ENCODE results near the gene STIMATE. TPM values are rescaled to one million over a fixed set of nuclear protein-coding genes. Genes with fewer than 3 reads are reported as not detected.

The STIMATE gene
- total RNA-seq, 2 donors from 2014 or later: 7.2 to 20.5 TPM

- DNase-seq (ENCODE audit: low spot score): no peak
- 87% methylated on average over 5 of the region's 5 CpGs for WGBS
- Histone ChIP-seq H3K4me3 (no peak overlapping the region), H3K4me1 (replicated peaks) (no peaks in the 10 kb centered on the region), H3K27ac (no peak overlapping the region), H3K9me3 (no peaks in the 10 kb centered on the region), H3K27me3 (replicated peaks; ENCODE audit: insufficient read depth) (no peaks in the 10 kb centered on the region), H3K36me3 (no peaks in the 10 kb centered on the region)
- TF ChIP-seq POLR2AphosphoS5 (IDR thresholded peaks at IDR 0.05) (no peak), POLR2A (IDR thresholded peaks at IDR 0.05) (no peak), CTCF (IDR thresholded peaks at IDR 0.05) (no peak)
- intact Hi-C loops (cut with DNase I): no loop called here
These were observed 75.0 kb downstream of the STIMATE start for GRCh38 chr3:52822363-52822762.

GRCh38 chr3:52820736-52821135, 76.6 kb downstream of the STIMATE start:
- H3K4me1 ChIP-seq (replicated peaks): no peaks in the 10 kb centered on the region
- intact Hi-C loops (cut with DNase I): no loop called here

GRCh38 chr3:52819936-52820335, 77.4 kb downstream of the STIMATE start:
- no peaks in the 10 kb centered on the region for H3K4me1 ChIP-seq (replicated peaks)
- no peak overlapping the region for H3K4me3 ChIP-seq
- WGBS: 80% methylated on average over 2 of the region's 2 CpGs
- TF ChIP-seq CTCF (IDR thresholded peaks at IDR 0.05) (no peak), POLR2A (IDR thresholded peaks at IDR 0.05) (no peak), POLR2AphosphoS5 (IDR thresholded peaks at IDR 0.05) (no peak)
- H3K9me3 ChIP-seq: no peaks in the 10 kb centered on the region
- H3K27me3 ChIP-seq (replicated peaks; ENCODE audit: insufficient read depth): no peaks in the 10 kb centered on the region
- no peak for DNase-seq (ENCODE audit: low spot score)
- H3K36me3 ChIP-seq: no peaks in the 10 kb centered on the region
- H3K27ac ChIP-seq: no peak overlapping the region
- intact Hi-C loops (cut with DNase I): no loop called here

More at GRCh38 chr3:52820736-52821135, 76.6 kb downstream of the STIMATE start:
- WGBS: 65% methylated on average over 11 of the region's 11 CpGs
- DNase-seq (ENCODE audit: low spot score): no peak
- no peaks in the 10 kb centered on the region for H3K36me3 ChIP-seq
- TF ChIP-seq POLR2AphosphoS5 (IDR thresholded peaks at IDR 0.05) (no peak), CTCF (IDR thresholded peaks at IDR 0.05) (no peak), POLR2A (IDR thresholded peaks at IDR 0.05) (no peak)
- H3K4me3 ChIP-seq: no peak overlapping the region
- no peaks in the 10 kb centered on the region for H3K27me3 ChIP-seq (replicated peaks; ENCODE audit: insufficient read depth)
- no peaks in the 10 kb centered on the region for H3K9me3 ChIP-seq
- no peak overlapping the region for H3K27ac ChIP-seq

- DNase-seq (ENCODE audit: low spot score): no peak
- H3K36me3 ChIP-seq: no peaks in the 10 kb centered on the region
- intact Hi-C loops (cut with DNase I): no loop called here
- no peak overlapping the region for H3K4me3 ChIP-seq
- no peaks in the 10 kb centered on the region for H3K9me3 ChIP-seq
- H3K4me1 ChIP-seq (replicated peaks): no peaks in the 10 kb centered on the region
- H3K27ac ChIP-seq: no peak overlapping the region
- H3K27me3 ChIP-seq (replicated peaks; ENCODE audit: insufficient read depth): no peaks in the 10 kb centered on the region
- TF ChIP-seq POLR2A (IDR thresholded peaks at IDR 0.05): no peak
- no peak for TF ChIP-seq CTCF (IDR thresholded peaks at IDR 0.05)
- TF ChIP-seq POLR2AphosphoS5 (IDR thresholded peaks at IDR 0.05): no peak
- 91% methylated on average over 7 of the region's 7 CpGs for WGBS
These were observed 79.5 kb downstream of the STIMATE start for GRCh38 chr3:52817860-52818259.

GRCh38 chr3:52817221-52817620, 80.1 kb downstream of the STIMATE start:
- WGBS: 92% methylated on average over 10 of the region's 10 CpGs
- Histone ChIP-seq H3K27me3 (replicated peaks; ENCODE audit: insufficient read depth) (no peaks in the 10 kb centered on the region), H3K27ac (no peak overlapping the region), H3K9me3 (no peaks in the 10 kb centered on the region), H3K4me3 (no peak overlapping the region), H3K4me1 (replicated peaks) (no peaks in the 10 kb centered on the region), H3K36me3 (no peaks in the 10 kb centered on the region)
- intact Hi-C loops (cut with DNase I): no loop called here
- DNase-seq (ENCODE audit: low spot score): no peak
- TF ChIP-seq POLR2A (IDR thresholded peaks at IDR 0.05) (no peak), POLR2AphosphoS5 (IDR thresholded peaks at IDR 0.05) (no peak), CTCF (IDR thresholded peaks at IDR 0.05) (no peak)

All from prostate gland (tissue), 2 donors.